Stimulated activated CD4-positive, alpha-beta T cell treated with anti-CD3 and anti-CD28 coated beads, TNF-alpha, amount 100 ng/mL, for 24 hours (primary cell): ENCODE results near the gene TOP3A.

Experiments
- DNase-seq, 3 experiments: peaks; one replicate each; pipeline ENCODE4 v3.0.0-alpha.2; 2020; ENCODE audit warnings: low read depth in 3 of 3

Gene TOP3A

GRCh38 chr17:18254888-18255649 is 59.7 kb downstream of the TOP3A start:
- DNase-seq = no peak

DNA sequence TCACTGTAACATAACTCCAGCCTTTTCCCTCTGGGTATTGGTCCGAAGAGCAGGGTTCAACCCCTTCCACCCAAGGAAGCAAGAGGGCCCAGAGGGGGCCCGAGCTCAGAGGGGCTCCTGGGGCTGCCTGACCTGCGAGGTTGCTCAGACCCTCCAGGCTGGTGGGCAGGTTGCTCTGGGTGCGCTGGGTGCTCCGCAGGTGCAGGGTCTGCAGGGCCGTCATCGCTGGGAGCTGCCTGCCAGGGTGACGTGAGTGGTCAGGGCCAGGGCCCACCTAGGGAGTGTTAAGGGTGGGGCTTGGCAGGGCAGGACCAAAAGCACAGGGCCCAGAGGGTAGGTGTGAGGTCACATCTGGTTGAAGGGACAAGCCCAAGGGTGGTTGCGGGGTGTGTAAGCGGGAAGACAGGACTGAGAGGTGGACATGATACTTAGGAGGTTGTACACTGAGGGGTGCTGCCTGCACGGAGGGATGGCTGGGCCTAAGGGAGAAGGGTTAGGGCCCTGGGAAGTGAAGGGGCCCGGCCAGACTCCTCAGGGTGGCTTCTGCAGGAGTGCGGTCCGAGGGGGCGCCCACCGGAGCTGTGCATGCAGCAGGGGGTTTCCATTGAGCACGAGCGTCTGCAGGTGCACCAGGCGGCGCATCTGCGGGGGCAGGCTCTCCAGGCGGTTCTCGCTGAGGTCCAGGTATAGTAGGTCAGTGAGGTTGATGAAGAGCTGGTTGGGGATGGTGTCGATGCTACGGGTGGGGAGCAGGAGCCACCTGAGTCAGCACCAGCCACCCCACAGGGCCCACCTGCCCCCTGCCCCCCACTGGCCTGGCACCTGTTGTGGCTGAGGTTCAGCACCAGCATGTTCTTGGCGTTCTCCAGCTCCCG is 60.6 kb downstream of the TOP3A start:
- DNase-seq = no peak

DNA sequence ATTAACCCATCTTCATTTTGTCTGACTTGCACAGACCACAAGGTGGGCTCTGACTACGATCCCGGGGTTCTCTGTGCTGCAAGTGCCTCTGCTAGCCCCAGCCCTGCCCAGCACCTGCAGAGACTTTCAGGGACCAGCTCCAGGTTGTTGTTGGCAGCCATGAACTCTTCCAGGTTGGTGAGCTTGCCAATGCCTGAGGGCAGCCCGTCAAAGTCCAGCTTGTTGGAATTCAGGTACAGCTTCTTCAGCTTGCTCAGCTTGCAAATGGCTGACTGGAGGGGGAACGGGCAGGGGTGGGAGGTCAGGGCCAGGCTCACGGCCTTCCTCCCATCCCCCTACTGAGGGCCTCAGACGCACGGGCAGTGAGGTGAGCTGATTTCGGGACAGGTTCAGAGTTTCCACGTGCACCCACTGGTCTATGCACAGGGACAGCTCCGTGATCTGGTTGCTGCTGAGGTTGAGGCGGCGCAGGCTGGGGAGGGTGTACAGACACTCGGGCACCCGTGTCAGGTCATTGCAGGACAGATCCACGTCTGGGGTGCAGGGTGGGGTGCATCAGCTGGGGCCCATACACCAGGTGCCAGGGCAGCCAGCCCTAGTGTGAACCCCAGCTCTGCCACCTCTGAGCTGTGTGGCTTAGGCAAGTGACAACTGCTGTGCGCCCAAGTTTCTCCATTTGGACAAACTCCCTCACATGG is 61.5 kb downstream of the TOP3A start:
- DNase-seq = no peak

DNA sequence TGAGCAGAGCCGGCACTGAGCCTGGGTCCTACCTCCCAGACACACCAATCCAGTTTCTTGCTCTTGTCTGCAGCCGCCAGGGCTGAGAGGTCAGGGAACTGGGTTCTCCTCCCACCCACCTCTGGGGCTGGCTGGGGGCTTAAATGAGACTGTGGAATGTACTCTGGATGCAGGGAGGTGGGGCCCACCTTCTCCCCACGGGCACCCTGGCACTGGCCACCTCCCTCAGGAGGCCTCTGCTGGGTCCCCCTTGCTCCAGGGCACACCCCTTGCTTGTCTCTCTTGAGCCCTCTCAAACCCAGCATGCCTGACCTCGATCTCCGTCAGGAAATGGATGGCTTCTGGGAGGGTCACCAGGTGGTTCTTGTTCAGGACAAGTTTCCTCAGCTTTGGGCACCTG is 62.6 kb downstream of the TOP3A start:
- DNase-seq = no peak

- DNase-seq = no peak
Observed at GRCh38 chr17:18251204-18251603, 63.6 kb downstream of the TOP3A start.

- no peak for DNase-seq
Observed at GRCh38 chr17:18250708-18251107, 64.1 kb downstream of the TOP3A start.

- DNase-seq = no peak
Observed at GRCh38 chr17:18250259-18250658, 64.5 kb downstream of the TOP3A start.

DNA sequence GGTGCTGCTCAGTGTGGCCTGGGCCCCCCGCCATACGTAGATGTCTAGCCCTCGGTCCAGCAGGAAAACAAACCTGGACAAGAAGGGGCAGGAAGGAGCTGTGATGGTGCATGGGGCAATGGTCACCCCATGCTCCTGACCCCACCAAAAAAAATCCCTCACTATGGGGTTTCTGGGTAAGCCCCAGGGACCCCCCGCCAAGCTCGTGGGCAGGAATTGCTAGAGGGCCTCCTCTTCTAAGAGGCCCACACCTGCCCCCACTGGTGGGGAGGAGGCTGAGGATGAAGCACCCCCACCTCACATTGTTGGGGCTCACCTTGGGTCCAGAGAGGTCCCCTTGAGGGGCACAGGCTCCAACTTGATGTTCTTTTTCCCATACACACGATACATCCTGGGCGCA is 66.0 kb downstream of the TOP3A start:
- DNase-seq = no peak

GRCh38 chr17:18248300-18248731 is 66.5 kb downstream of the TOP3A start:
- peak in 2 of 3 experiments; percentile 42 to 61 for DNase-seq

- no peak for DNase-seq
Observed at GRCh38 chr17:18247613-18248001, 67.2 kb downstream of the TOP3A start.

DNA sequence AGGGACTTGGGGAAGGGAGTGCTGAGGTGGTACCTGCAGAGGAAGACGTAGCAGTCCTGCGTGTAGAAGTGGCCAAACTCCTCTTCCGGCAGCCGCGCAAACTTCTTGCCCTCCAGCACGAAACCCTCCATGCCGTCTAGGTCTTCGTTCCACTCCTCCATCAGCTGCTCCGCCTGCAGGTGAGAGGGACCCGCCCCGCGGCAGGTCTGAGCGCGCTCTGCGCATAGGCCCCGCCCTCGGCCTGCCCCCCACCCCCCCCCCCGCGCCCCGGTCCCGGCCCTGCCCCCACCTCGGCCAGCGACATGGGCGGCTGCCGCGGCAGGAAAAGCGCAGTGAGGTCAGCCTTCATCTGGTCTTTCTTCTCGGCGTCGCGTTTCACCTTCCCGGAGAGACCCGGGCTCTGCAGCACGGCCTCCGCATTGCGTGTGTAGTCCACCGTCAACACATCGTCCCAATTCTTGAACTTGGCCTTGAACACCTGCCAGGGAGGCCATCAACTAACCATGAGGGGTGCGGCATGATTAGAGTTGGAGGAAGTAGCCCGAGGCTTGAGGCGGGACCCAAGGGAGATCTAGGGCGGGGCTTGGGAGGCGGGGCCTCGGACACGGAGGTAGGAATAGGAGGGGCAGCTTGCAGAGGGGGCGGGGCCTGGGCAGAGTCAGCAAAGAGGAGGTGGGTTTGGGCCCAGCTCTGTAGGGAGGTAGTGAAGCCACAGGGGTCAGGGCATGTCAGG is 67.7 kb downstream of the TOP3A start:
- peak in 1 of 3 experiments; percentile 60 for DNase-seq

DNA sequence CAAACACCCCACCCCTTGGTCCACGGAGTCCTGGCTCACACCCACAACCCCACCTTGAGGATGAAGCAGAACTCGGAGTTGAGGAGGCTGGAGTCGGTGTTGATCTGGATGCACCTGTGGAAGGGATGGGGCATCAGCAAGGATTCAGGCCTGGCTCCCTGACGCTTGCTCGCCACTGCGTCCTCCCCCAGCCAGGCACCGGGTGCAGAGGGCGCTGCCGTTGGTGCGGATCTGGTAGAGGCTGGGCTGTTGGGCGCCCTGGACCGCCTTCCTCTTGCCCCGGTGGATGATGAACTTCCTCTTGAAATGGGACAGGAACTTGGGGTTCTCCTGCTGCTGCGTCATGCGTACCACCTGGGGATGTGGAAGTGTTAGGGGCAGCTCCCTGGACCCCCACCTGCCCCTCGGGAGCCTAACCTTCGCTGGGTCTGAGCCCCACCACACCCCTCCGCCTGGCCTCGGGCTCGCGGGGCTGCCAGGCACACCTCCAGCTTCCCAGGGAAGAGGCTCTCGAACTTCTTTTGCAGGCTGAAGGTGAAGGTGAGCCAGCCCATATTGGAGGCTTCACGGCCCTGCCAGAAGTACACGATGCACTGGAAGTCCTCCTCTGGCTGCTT is 68.6 kb downstream of the TOP3A start:
- DNase-seq = no peak

GRCh38 chr17:18245038-18245776 is 69.6 kb downstream of the TOP3A start:
- DNase-seq = no peak

DNA sequence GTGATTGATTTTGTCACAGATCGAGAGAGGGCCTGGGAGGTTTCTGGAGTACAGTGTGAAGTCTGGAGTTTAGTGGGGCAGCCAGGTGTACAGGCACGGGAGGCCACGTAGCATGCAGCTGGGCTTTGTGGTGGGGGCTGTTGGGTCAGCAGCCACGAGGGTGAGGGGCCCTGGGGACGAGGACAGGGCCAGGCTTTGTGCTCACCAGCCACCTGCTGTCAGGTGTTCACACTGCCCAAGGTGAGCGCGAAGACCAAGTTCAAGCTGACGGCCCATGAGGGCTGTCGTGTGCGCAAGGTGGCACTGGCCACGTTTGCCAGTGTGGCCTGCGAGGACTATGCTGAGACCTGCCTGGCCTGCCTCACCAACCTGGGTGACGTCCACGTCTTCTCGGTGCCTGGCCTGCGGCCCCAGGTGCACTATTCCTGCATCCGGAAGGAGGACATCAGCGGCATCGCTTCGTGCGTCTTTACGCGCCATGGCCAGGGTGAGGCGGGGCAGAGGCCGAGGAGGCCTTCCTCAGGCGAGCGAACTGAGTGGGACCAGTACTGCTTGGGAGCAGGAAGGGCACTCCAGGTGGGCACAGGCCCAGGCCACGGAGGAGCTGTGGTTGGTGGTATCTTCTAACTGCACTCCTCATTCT is 73.4 kb downstream of the TOP3A start:
- no peak for DNase-seq

- DNase-seq = no peak
Observed at GRCh38 chr17:18240449-18240848, 74.3 kb downstream of the TOP3A start.

- DNase-seq = no peak
Observed at GRCh38 chr17:18238299-18238698, 76.5 kb downstream of the TOP3A start.

DNA sequence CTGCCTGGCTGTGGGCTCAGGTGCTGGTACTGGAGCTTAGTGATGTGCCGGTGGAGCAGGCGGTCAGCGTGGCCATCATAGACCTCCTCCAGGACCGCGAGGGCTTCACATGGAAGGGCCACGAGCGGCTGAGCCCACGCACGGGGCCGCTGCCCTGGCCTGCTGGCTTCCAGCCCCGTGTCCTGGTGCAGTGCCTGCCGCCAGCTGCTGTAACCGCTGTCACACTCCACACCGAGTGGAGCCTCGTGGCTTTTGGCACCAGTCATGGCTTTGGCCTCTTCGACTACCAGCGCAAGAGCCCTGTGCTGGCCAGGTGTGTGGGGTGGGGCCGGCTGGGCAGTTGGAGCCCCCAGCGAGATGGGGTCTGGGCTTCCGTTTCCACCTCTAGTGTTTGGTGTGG is 77.3 kb downstream of the TOP3A start:
- no peak for DNase-seq

GRCh38 chr17:18236494-18236893 is 78.3 kb downstream of the TOP3A start:
- DNase-seq = no peak

DNA sequence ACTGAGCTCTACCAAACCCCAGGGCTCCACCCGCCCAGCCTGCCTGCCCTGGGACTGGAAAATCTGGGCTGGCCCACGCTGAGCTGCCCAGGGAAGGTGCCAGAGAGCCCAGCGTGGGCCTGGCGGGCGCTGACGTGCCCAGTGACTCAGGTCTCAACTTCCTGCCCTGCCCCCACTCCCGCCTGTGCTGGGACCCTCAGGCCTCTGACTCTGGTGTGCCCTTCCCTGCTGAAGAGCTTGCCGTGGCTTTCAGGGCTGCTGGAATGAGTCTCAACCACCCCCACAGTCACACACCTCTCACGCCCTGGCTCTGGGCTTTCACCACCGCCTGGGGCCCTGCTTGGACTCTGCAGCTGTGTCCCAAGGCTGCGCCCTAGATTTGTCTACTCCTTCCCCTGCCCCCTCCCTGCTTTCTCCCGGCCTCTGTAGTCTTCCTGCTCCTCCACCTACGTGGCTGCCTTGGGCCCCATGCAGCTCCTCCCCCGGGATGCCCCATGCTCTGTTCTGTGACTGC is 79.0 kb downstream of the TOP3A start:
- peak in 1 of 3 experiments; percentile 51 for DNase-seq
